ENCODE data around the gene PTEN. TPM values are rescaled to one million over a fixed set of nuclear protein-coding genes. Genes with fewer than 3 reads are reported as not detected.
A peak's percentile ranks its signal among the peaks of the same experiment; 100 is the strongest.
"Not testable (repeated sequence)": the region's sequence is repeated elsewhere in the genome, so short reads cannot be mapped to it uniquely, and the experiment has no call there.

PTEN gene
- total RNA-seq, 1 donor from 2014 or later: 96.3 TPM

GRCh38 chr10:87864496-87865059, 1.2 kb downstream of the PTEN start:
- Histone ChIP-seq H3K36me3 (no peaks in the 10 kb centered on the region), H3K4me3 (peak overlapping the region; percentile 100), H3K27ac (peak overlapping the region; percentile 92 to 100), H3K4me1 (peaks cover 0 to 11% of the 10 kb centered on the region in 2 donors), H3K27me3 (no peaks in the 10 kb centered on the region), H3K9me3 (no peaks in the 10 kb centered on the region)
- intact Hi-C loops (cut with DNase I): loop anchor here (5.0 kb wide), 5 partner anchors 33 to 378 kb away; no protein-coding TSS in a partner anchor
- no peak for TF ChIP-seq CTCF (IDR thresholded peaks at IDR 0.05)
- no peak for DNase-seq (ENCODE audit: low spot score in 2 of 2)

- H3K27ac ChIP-seq: peak overlapping the region; percentile 92 to 100
- H3K27me3 ChIP-seq: no peaks in the 10 kb centered on the region
- intact Hi-C loops (cut with DNase I): no loop called here
Measured at GRCh38 chr10:87865241-87865881, 1.9 kb downstream of the PTEN start.

GRCh38 chr10:87866412-87866974, 3.1 kb downstream of the PTEN start:
- intact Hi-C loops (cut with DNase I): no loop called here
- Histone ChIP-seq H3K4me1 (peaks cover 0 to 12% of the 10 kb centered on the region in 2 donors), H3K9me3 (no peaks in the 10 kb centered on the region), H3K27ac (peak overlapping the region; percentile 92 to 100), H3K4me3 (peak overlapping the region; percentile 100), H3K27me3 (no peaks in the 10 kb centered on the region), H3K36me3 (no peaks in the 10 kb centered on the region)
- no peak for TF ChIP-seq CTCF (IDR thresholded peaks at IDR 0.05)
- DNase-seq (ENCODE audit: low spot score in 2 of 2): no peak

More at GRCh38 chr10:87865241-87865881, 1.9 kb downstream of the PTEN start:
- Histone ChIP-seq H3K4me1 (peaks cover 0 to 15% of the 10 kb centered on the region in 2 donors), H3K36me3 (no peaks in the 10 kb centered on the region), H3K9me3 (no peaks in the 10 kb centered on the region), H3K4me3 (peak overlapping the region; percentile 100)
- no peak for DNase-seq (ENCODE audit: low spot score in 2 of 2)
- TF ChIP-seq CTCF (IDR thresholded peaks at IDR 0.05): no peak

GRCh38 chr10:87867453-87867852, 4.0 kb downstream of the PTEN start:
- Histone ChIP-seq H3K27me3 (no peaks in the 10 kb centered on the region), H3K36me3 (no peaks in the 10 kb centered on the region), H3K9me3 (no peaks in the 10 kb centered on the region), H3K4me3 (peak overlapping the region; percentile 100), H3K27ac (peak overlapping the region in 1 of 2 donors; percentile 100), H3K4me1 (peaks cover 0 to 14% of the 10 kb centered on the region in 2 donors)
- intact Hi-C loops (cut with DNase I): no loop called here
- TF ChIP-seq CTCF (IDR thresholded peaks at IDR 0.05): no peak
- no peak for DNase-seq (ENCODE audit: low spot score in 2 of 2)

GRCh38 chr10:87868277-87868676, 4.9 kb downstream of the PTEN start:
- intact Hi-C loops (cut with DNase I): no loop called here
- Histone ChIP-seq H3K9me3 (no peaks in the 10 kb centered on the region), H3K27ac (peak overlapping the region in 1 of 2 donors; percentile 100), H3K36me3 (no peaks in the 10 kb centered on the region), H3K4me3 (peak overlapping the region; percentile 100), H3K4me1 (peaks cover 0 to 16% of the 10 kb centered on the region in 2 donors), H3K27me3 (no peaks in the 10 kb centered on the region)
- TF ChIP-seq CTCF (IDR thresholded peaks at IDR 0.05): no peak
- no peak for DNase-seq (ENCODE audit: low spot score in 2 of 2)

- H3K9me3 ChIP-seq; DNase-seq (ENCODE audit: low spot score in 2 of 2); H3K36me3 ChIP-seq; intact Hi-C loops (cut with DNase I); H3K27me3 ChIP-seq: not testable (repeated sequence)
- peak overlapping the region in 1 of 2 donors; percentile 100 for H3K27ac ChIP-seq
- H3K4me3 ChIP-seq: peak overlapping the region; percentile 100
- peaks cover 0 to 24% of the 10 kb centered on the region in 2 donors for H3K4me1 ChIP-seq
Measured at GRCh38 chr10:87869139-87869538, 5.7 kb downstream of the PTEN start.

Measured in ascending aorta (tissue), 2 donors.